DMS 273 (cell line): Measurements from ENCODE around the gene ZNF157.
"Not testable (repeated sequence)": the region's sequence is repeated elsewhere in the genome, so short reads cannot be mapped to it uniquely, and the experiment has no call there.

Experiments used
- DNase-seq: peaks from one replicate; lab custom pipeline; 2025; ENCODE audit not compliant: unreplicated experiment; lab: John Stamatoyannopoulos, UW

The ZNF157 gene

DNA sequence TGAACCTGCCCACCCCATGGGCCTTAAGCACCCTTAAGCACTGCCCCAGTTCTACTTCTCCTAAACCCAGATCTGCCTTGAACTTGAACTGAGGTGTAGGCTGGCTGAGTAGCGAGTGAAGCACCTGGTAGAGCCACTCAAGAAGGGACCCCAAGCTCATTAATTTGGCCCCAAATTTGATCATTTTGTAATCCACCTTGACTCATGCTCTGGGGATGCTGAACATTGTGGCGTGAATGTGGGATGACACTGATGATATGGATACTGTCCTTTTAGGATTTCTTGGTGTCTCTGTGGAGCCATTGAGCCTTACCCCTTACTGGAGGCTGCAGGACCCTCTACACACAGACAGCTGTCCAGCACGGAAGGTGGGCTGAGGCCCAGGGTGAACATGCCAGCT is at the start of gene ZNF157:
TSS of gene ZNF157 (plus strand) at position 301 of the 400 bp plus-strand sequence. CDS start at position 392, 91 bp downstream.
- DNase-seq, result no peak

DNA sequence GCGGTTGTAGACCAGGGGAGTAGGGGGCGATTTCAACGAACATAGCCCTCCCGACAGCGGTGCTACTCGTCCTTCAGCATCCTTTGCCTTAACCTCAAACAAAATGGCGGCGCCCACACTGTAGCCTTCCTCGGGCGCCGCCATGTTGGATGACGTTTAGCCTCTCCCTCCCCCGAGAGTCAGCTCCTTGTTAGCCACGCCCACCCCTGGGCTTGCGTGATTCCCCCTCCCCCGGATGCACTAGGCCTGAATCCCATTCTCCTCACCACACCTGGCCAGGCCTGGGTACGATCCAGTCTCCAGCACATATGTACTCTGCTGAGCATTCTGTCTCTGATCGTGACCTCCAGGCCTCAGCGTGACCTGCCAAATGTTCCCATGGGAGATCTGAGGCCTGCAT is 49.0 kb upstream of the ZNF157 start:
- DNase-seq, result peak; percentile 75

DNA sequence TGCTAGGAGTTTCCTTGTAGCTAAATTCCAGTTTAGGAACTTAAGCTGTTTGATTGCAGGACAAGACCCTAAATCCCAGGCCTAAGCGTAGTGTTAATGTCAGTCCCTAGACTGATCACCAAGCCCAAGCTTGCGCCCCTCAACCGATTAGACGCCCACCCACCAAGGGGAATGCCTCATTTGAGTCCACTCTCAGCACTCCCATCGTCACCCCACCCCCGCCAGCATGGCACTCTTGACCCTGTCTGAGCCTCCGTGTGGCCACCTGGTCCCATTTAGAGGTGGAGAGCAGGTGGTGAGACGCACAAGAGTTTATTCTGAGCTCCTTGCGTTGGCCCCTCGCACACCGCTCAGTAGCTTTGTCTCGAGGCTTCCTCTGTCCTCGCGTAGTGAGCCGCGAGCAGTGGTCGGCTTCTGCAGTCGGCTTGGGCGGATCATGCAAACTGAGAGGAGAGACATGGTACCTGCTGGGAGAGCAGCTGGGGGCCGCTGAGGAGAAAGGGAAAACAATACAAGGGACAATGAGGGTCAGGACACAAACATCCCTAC is 48.5 kb upstream of the ZNF157 start:
- DNase-seq, result no peak

DNA sequence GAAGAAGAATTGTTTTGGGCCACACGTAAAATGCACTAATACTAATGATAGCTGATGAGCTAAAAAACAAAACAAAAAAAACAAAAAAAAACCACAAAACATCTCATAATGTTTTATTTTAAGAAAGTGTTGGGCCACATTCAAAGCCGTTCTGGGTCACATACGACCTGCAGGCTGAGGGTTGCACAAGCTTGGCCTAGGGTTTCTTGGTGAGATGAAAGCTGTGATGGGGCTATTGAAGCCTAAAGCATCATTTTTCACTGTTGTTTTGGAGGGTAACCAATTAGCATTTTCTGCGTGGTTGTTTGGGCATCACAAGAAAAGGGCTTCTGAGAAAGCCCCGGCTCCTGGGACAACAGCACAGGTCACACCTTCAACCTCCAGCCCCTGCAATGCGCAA is 42.5 kb upstream of the ZNF157 start:
- DNase-seq, result no peak

DNA sequence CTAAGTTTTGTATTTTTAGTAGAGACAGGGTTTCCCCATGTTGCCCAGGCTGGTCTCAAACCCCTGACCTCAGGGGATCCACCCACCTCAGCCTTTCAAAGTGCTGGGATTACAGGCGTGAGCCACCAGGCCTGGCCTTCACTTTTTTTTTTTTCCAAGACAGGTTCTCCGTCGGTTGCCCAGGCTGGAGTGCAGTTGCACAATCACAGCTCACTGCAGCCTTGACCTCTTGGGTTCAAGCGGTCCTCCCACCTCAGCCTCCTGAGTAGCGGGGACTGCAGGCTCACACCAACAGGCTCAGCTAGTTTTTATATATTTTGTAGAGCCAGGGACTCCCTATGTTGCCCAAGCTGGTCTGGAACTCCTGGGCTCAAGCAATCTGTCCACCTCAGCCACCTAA is 37.6 kb upstream of the ZNF157 start:
- DNase-seq, result not testable (repeated sequence)

DNA sequence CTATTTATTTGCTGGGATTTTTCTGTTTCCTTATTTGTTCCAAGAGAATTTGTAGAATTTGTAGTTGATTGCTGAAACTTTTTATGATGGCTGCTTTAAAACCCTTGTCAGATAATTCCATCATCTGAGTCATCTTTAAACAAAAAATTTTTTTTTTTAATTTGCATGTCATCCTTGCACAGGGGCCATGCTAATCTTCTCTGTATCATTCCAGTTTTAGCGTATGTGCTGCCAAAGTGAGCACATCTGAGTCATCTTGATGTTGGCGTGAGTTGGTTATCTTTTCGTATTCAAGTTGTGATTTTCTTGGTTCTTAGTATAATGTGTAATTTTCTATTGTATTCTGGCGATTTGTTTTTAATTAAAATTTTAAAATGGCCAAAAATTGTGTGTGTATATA is 18.7 kb upstream of the ZNF157 start:
- DNase-seq, result no peak

DNA sequence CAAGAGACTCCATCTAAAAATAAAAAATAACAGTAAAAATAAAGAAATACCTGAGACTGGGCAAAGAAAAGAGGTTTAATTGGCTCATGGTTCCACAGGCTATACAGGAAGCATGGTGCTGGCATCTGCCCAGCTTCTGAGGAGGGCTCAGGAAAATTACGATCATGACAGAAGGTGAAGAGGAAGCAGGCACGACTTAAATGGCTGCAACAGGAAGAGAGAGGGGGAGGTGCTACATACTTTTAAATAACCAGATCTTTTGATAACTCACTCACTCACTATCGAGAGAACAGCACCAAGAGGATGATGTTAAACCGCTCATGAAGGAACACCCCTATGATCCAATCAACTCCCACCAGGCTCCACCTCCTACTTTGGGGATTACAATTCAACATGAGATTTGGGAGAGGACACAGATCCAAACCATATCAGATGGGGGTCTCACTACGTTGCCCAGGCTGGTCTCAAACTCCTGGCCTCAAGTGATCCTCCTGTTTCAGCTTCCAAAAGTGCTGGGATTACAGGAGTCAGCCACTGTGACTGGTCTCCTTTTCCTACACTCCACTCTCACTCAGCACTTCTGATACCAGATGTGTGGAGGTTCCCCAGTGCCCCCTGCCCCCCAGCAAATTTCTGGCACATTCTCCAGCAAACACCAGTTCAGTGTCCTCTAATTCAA is 11.9 kb upstream of the ZNF157 start:
- DNase-seq, result peak; percentile 70

DNA sequence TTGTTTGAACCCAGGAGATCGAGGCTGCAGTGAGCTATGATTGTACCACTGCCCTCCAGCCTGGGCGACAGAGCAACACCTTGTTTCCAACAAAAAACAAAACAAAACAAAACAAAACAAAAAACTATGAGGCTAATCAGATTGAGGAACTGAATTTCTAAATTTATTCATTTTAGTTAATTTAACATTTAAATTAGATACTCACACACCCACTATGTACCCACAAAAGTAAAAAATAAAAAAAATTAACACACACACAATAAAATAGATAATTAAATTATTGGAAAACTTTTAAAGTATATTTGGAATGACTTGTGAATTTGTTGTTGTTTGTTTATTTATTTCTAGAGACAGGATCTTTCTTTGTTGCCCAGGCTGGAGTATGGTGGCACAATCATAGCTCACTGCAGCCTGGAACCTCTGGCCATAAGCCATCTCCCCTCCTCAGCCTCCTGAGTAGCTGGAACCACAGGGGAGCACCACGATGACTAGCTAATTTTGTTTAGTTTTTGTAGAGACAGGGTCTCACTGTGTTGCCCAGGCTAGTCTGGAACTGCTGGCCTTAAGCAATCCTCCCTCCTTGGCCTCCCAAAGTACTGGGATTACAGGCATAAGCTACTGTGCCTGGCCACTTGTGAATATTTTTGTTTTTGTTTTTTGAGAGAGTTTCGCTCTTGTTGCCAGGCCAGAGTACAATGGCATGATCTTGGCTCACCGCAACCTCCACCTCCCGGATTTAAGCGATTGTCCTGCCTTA is 9.8 kb upstream of the ZNF157 start:
- DNase-seq, result peak; percentile 36

DNA sequence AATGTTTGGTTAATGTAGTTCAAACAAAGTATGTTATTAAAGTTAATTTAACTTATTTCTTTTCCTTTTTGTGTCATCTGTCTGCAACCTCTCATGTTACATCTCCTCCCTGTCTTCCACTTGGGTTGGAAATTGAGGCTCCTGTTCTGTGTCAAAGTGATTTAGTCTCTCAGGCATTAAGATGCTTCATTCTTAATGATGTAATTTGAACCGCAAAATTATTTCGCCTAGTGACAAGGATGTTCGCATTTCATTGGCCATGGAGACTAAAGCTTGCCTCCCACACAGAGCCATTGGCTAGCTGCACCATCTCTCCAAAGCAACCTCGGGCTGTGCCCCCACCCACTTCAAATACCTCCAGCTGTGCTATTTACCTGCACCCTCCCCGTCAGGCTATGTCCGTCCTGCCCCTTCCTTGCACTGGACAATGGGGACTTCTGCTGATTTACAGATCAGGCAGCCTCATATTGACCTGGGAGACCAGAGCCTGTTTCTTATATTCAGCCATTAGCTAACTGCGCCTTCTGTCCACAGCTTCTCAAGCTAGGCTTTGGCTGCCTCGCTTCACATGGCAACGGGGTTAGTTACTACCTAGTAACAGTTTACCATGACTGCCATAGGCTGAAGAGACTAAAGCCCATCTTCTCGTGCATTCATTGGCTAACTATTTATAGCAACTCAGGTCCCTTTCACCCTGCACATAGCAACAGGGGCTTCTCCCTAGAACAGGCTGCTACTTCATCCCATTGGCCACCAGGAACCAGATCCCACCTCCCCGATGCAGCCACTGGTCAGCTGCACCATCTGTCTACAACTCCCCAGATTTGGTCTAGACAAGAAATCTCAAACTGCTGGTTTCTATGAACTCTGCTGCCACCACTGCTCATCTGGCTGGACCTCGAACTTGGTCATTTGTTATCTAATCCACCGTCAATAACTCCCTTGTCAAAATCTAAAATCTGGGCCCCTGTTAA is 8.6 kb upstream of the ZNF157 start:
- peak; percentile 99 for DNase-seq

DNA sequence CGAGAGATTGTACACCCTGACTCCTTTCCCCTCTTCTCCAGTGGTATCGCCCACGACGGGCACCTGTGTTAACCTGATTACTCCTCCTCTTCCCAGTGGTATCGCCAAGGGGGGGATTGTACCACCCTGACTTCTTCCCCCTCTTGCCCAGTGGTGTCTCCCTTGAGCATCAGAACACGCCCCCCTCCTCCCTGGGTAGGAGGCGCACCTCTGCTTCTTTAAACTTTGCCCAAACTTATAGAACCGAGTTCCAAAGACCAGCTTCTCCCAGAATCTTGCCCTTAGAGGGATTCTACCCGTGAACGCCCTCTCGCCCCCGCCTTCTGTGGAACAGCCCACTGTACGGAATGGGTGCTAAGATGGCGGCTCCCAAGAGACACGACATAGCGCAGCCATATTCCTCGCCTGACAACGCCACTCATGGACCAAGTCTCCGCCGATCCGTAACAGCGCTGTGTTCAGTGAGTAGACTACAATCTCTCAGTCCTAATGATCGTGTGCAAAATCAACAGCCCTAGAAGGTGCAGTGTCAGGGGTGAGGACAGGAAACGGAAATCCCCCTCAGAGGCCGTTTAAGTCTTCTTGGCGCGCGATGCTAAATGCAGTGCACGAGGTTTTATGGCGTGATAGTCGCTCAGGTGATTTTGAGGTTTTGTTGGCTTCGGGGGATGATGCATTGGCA is 4.2 kb upstream of the ZNF157 start:
- DNase-seq, result peak; percentile 92

DNA sequence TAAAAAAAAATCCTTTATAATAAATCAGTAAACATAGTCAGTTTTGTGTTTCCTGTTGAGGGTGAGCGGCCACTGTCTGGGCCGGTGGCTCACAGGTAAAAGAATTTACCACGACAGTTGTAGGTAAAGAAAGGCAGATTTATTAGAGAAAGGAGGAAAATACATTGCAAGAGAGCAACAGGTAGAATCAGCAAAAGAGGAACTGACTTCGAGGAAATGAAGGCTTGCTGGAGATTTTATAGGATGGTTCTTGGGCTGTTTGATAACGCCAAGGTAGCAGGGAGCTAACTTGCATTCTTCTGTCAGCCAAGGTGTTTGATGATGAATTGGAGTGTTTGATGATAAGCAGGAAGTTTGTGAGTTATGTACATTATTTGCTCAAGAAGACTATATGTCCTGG is 2.8 kb downstream of the ZNF157 start:
- no peak for DNase-seq

DNA sequence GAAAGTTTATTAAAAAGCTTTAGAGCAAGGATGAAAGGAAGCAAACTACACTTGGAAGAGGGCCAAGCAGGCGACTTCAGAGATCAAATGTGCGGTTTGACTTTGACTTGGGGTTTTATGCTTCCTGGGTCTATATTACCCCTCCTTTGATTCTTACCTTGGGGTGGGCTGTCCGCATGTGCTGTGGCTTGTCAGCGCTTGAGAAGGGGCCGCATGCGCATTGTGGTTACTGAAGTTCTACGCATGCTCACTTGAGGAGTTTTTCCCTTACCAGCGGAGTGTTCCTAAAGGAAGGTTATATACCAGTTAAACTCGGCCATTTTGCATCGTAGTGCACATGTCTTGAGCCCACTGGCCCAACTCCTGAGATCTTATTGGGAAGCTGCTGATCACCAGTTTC is 9.9 kb downstream of the ZNF157 start:
- DNase-seq, result no peak

DNA sequence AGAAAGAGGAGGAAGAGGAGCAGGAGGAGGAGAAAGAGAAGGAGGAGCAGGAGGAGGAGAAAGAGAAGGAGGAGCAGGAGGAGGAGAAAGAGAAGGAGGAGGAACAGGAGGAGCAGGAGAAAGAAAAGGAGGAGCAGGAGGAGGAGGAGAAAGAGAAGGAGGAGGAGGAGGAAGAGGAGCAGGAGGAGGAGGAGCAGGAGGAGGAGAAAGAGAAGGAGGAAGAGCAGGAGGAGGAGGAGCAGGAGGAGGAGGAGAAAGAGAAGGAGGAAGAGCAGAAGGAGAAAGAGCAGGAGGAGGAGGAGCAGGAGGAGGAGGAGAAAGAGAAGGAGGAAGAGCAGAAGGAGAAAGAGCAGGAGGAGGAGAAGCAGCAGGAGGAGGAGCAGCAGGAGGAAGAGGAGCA is 10.5 kb downstream of the ZNF157 start:
- DNase-seq, result not testable (repeated sequence)

DNA sequence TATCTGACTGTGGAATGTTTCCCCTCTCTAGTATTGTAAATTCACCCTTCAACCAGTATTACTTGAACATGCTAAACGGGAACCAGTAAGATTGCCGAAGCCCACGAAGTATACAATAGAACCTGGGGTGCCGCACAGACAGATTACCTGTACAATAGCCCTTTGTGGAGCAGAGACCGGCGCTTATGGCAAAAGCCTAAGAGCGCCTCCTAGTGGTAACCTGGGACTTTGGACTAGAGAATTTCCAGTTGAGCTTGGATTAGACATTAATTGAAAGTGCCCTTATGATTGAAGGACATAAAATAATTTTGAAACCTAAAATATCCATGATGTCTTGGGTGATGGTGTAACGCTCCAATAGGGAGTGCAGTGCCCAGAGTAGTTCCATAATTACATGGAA is 14.1 kb downstream of the ZNF157 start:
- DNase-seq, result peak; percentile 91

DNA sequence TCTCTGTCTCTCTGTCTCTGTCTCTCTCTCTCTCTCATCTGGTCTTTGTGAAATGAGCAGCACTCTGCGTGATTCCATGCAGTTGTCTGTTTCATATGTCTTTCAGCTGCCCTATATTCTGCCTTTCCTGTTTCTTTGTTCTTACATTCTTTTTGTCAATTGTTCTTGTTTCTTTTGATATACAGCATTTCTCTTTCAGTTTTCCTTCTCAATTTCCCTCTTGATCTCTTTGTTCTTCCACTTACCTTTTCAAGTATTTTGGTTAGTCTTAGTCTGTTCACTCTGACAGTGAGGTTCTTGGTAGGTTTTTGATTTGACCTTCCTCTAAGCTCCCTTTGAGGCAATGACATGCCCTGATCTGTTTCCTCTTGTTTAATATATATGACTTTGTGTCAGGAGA is 20.4 kb downstream of the ZNF157 start:
- no peak for DNase-seq

DNA sequence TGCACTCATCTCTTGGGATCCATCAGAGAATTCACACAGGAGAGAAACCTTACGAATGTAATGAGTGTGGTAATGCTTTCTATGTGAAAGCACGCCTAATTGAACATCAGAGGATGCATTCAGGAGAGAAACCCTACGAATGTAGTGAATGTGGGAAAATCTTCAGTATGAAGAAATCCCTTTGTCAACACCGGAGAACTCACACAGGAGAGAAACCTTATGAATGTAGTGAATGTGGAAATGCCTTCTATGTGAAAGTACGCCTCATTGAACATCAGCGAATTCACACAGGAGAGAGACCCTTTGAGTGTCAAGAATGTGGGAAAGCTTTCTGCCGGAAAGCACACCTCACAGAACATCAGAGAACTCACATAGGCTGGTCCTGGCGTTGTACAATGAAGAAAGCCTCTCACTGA is 42.8 kb downstream of the ZNF157 start:
- DNase-seq, result no peak

DNA sequence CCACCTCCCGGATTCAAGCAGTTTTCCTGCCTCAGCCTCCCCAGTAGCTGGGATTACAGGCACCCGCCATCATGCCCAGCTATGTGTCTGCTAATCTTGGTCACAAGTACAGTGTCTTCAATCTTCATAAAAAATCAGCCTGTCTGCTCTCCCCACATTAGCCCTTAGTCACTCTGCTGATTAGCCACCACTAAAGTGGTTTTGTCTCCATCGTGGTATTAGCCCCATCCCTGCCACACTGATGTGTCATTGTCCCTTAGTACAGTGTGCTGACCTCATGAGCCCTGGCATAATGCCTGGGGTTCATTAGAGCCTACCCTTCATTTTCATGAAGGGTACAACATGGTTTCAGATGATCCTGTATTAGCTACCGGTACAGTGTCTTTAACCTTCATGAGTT is 49.9 kb downstream of the ZNF157 start:
- DNase-seq, result no peak

DNA sequence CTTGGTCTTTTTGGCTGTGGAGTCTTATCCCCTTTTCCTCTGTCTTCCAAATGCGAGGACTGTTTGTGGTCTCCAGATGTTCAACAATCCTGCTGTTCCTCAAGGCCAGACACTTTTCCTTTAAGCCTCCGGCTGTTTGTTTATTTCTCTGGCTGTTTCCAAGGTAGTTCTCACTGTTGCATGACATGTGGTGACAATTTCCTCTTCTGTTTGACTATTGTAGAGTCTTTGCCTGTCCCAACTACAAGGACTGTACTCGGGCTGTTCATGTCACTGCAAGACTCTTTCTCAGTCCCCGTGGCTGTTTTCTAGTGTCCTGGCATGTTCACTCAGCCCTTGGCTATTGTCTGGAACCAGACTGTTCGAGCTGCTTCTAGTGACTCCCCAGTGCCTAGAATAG is 50.6 kb downstream of the ZNF157 start:
- DNase-seq, result no peak

DNA sequence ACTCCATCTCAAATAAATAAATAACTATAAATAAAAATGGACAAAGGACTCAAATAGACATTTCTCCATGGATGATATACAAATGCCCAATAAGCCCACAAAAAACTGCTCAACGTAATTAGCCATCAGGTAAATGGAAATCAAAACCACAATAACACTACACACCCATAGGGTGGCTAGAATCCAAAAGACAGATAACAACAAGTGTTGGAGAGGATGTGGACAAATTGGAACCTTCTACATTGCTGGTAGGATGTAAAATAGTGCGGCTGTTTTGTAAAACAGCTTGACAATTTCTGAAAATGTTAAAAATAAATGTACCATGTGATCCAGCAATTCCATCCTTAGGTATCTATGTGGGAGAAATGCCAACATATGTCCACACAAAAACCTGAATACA is 52.1 kb downstream of the ZNF157 start:
- no peak for DNase-seq

DNA sequence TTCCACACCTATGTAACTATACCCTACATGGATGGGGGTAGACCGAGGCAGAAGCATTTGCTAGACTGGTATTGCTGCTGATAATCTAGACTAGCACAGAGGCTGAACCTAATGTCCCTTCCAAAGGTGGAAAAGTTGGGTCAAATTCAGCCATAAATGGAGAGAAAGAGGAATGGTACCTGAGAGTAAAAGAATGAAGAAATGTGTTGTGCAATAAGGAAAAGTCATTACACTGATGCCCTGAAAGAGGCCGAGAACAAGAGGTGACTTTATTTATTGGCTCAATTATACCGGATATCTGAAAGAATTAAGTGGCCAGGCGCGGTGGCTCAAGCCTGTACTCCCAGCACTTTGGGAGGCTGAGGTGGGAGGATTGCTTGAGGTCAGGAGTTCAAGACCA is 60.5 kb downstream of the ZNF157 start:
- no peak for DNase-seq

DNA sequence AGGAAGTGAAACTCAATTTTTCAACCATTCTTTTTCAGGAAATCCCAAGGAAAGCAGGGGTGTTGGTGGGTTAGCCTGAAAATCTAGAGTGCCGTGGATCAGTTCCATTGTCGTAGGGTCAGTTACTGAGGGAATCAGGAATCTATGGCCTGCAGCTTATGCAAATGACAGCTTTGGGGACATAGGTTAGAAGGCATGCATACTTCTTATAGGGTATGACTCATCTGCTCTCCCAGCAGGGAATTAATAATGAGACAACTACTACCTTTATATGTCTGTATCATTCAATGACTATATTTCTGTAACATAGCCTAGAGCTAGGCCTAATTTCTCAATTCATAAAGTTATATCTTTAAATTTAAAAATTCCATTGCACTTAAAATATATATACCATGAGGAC is 76.1 kb downstream of the ZNF157 start:
- DNase-seq, result no peak
